ENCODE data around the gene PEAK1.

PEAK1 gene

DNA sequence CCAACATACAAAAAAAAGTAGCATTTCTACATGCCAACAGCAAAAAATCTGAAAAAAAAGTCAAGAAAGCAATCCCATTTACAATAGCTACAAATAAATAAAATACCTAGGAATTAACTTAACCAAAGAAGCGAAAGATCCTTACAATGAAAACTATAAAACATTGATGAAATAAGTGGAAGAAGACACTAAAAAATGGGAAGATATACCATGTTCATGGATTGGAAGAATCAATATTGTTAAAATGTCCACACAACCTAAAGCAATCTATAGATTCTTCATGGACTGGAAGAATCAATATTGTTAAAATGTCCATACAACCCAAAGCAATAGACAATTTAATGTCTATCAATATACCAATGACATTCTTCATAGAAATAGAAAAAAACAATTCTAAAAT lies 21.0 kb downstream of the PEAK1 start:
- no peak for DNase-seq

- no peak for DNase-seq
Observed at GRCh38 chr15:77396692-77397091, 23.2 kb downstream of the PEAK1 start.

DNA sequence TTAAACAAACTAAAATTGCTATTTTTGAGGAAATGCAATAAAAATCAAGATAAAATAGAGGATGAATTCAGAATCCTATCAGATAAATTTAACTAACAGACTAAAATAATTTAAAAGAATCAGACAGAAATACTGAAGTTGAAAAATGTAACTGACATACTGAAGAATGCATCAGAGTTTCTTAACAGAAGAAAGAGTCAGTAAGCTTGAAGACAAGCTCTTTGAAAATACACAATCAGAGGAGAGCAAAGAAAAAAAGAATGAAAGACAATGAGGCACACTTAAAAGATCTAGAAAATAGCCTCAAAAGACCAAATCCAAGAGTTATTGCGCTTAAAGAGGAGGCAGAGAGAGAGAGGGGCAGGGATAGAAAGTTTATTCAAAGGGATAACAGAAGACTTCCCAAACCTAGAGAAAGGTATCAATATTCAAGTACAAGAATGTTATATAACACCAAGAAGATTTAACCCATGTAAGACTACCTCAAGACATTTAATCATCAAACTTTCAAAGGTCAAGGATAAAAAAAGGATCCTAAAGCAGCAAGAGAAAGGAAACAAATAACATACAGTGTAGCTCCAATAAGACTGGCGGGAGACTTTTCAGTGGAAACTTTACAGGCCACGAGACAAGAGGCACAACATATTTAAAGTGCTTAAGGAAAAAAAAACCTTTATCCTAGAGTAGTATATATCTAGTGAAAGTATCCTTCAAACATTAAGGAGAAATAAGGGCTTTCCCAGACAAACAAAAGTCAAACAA lies 24.7 kb downstream of the PEAK1 start:
- DNase-seq = no peak

DNA sequence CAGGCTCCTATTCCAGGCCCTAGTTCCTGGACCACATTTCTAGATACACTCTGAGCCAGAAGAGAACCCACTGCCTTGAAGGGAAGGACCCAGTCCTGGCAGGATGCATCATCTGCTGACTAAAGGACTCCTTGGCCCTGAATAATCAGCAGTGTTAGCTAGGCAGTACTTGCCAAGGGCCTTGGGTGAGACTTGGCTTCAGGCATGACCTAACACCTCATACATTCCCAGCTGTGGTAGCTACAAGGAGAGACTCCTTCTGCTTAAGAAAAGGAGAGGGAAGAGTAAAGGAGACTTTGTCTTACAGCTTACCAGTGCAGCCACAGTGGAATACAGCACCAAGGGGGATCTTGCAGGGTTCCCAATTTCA lies 26.4 kb downstream of the PEAK1 start:
- no peak for DNase-seq

- DNase-seq = no peak
Observed at GRCh38 chr15:77392762-77393470, 27.0 kb downstream of the PEAK1 start.

DNA sequence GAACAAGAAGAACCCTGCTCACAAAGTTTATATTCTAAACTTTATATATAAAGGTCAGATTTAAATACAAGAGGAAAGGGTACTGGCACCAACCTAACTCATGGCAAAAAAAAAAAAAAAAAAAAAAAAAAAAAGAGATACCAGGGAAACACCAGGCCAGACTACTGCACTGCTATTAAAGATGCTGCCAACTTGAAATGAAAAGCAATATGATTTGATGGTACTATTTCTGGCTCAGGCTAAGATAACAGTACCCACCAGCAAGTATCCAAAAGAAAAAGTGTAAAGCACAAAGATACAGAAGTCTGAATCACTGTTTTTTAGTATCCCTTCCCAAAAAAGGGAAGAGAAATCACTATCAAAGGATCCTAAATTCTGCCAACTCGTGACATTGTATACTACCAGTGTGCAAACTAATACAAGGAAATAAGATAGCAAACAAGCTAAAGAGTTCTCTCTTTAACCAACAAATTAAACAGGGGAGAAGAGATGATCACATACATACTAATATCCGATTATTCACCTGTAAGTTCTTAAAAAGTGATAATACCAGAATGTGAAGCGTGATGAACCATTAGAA lies 28.4 kb downstream of the PEAK1 start:
- DNase-seq = no peak

DNA sequence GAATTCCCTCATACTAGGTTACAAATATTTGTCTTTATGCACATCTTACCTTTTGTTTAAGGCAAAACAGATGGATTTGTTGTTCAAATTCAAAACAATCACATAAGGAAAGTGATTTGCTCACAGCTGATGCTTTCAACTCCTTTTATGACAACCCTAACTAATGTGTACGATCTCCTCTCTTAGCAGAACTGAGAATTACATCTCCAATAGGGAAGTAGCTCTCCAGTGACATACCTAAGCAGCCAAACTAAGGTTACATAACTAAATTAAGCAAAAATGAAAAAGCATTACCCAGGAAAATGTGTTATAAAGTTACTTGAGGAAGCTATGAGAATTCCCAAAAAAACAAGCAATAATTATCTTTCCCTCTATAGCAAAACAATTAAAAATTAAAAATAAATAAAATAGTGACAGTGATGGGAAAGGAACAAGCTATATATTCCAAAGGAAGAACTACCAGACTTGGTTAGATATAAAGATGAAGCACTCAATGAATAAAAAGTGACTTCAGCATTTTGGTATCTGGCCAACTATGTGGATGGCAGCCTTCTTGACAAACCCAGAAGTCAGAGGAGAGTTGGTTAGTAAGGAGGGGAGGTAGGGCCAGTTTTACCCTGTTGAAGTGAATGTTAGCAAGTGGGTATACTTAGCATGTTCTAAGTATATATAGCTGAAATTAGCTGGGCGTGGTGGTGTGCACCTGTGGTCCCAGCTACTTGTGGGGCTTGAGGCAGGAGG lies 32.4 kb downstream of the PEAK1 start:
- DNase-seq = no peak

- no peak for DNase-seq
Observed at GRCh38 chr15:77386626-77387025, 33.3 kb downstream of the PEAK1 start.

GRCh38 chr15:77384589-77385359 lies 35.1 kb downstream of the PEAK1 start:
- DNase-seq = no peak

GRCh38 chr15:77384086-77384485 lies 35.8 kb downstream of the PEAK1 start:
- no peak for DNase-seq

- DNase-seq = no peak
Observed at GRCh38 chr15:77380033-77380432, 39.9 kb downstream of the PEAK1 start.

DNA sequence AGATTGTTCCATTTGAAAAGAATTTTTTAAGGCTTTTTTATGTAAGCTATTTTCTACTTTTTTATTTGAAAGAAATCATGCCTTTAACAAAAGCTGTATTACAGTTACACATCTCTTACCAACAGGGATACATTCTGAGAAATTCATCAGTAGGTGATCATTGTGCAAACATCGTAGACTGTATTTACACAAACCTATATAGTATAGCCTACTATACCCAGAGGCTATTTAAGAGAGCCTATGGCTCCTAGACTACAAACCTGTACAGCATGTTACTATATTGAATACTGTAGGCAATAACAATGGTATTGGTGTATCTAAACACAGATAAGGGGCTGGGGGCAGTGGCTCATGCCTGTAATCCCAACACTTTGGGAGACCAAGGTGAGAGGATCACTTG lies 43.1 kb downstream of the PEAK1 start:
- DNase-seq = no peak

GRCh38 chr15:77375133-77375532 lies 44.8 kb downstream of the PEAK1 start:
- no peak for DNase-seq

GRCh38 chr15:77373441-77373840 lies 46.5 kb downstream of the PEAK1 start:
- no peak for DNase-seq

DNA sequence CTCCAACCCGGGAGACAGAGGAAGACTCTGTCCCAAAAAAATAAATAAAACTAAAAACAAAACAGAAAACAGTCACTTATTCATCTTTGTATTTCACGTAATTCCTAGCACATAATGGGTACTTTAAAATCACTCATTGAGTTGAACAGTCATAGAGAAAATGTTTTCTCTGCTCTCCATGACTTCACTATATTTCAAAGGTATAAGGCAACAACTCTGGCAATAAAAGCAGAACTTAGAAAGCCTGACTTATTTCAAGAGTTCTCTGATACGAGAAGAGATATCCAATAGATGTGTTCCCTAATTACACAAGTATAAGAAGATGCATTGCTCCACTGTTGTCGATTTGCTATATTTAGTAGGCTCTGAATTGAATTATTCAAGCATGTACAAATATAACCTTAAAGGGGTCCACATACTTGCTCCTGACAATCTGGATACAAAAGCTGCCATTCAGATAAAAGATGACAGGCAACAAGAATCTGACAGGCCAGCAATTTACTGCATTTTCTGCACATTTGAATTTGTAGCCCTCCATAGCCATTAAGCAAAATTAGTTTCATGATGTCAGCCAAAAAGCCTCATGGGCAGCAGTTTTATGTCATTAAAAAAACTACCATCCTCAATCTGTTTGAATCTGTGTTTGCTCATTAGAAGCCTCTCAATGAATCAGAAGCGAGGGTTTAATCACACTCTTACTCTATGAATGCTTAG lies 47.9 kb downstream of the PEAK1 start:
- DNase-seq = no peak

DNA sequence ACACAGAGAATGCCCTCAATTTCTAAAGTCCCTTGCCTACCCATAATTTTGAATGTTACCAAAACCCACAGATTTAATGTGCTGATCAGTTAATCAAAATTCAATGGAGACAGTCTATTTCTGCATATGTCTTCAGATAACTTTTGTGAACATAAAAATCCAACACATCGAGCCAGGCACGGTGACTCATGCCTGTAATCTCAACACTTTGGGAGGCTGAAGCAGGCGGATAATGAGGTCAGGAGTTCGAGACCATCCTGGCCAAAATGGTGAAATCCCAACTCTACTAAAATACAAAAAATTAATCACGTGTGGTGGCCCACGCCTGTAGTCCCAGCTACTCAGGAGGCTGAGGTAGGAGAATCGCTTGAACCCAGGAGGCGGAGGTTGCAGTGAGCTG lies 49.3 kb downstream of the PEAK1 start:
- DNase-seq = no peak

GRCh38 chr15:77369168-77369567 lies 50.7 kb downstream of the PEAK1 start:
- no peak for DNase-seq

DNA sequence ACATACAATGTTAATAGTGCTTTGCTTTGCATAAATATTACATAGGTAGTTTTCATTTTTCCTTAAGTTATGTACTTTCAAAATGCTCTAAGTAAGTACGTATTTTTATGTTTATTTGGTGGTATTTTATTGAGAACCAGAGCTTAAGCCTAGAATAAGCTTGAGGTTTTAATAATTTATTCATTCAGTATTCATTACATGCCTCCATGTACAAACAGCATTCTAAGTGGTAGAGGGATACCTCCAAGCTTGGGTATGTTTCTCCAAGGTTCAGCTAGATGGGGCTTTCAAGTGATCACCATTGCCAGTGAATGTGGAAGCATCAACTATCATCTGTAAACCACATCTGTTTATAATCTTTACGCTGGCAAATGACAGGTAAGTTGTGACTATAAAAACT lies 52.3 kb downstream of the PEAK1 start:
- no peak for DNase-seq

DNA sequence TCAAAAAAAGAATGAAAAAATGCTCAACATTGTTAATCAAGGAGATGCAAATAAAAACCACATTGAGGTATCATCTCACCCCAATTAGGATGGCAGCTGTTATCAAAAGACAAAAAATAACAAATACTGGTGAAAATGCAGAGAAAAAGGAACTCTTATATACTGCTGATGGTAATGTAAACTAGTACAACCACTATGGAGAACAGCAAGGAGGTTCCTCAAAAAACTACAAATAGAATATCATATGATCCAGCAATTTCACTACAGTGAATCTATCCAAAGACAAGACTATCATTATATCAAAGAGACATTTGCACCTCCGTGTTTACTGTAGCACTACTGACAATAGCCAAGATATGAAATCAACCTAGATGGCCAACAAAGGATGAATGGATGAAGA lies 58.4 kb downstream of the PEAK1 start:
- no peak for DNase-seq

DNA sequence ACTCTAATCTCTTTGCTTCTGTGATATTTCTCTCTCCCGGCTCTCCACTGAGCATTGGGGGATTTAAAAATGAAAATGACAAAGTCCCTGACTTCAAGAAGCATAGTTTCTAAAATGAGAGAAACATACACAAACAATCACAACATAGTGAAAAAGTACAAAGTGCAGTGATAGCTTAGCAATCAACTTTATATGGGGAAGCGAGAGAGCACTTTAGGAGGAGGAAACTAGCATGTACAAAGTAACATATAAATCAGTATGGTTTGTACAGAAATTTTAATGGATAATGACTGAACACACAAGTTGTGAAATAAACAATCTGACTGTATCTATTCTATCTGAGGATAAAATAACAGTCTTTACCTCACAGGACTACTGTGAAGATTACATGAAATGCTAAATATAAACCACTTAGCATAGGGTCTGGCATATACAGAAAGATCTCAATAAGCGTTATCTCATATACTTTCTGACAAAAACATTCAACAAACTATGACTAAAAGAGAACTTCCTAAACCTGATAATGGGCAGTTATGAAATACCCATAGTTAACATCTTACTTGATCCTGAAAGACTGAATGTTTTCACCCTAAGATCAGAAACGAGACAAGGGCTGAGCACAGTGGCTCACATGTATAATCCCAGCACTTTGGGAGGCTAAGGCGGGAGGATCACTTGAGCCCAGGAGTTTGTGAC lies 61.2 kb downstream of the PEAK1 start:
- DNase-seq = no peak

- DNase-seq = no peak
Observed at GRCh38 chr15:77356305-77356704, 63.6 kb downstream of the PEAK1 start.

DNA sequence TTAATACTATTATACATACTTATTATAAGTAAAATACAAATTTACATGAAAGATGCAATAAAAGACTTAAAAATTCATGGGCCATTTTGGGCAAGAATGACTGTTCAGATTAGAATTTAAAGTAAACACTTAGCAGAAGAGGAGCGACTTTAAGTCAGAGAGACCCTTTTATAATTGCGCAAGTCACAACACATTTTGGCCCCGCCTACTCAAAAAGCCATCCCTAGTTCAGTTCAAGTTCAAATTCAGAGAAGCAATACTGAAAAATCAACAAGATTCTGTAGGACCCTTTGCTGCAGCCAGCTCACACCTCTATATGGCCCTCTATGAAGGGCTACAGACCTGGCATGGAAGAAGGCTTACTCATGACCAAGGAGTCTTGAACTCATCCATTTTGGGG lies 64.6 kb downstream of the PEAK1 start:
- no peak for DNase-seq
